Measurements from ENCODE around the gene SLC7A10.

DNA sequence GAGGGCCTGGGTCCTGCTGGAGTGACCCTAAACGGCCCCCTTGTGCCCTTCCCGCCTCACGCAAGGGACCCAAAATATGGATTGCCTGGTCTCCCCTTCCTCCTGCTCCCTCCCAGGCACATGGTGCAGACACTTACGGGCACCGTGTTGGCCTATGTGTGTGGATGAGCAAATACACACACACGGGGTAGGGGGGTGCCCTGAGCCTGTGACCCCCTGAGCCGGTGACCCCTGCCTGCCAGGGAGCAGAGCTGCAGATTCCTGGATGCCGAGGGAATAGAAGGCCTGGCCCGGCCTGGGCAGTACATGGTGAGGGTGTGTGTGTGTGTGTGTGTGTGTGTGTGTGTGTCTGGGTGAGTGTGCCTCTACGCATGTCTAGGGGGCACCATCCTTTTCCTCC, 43.4 kb upstream of the SLC7A10 start:
- TF ChIP-seq, protein P1, sequence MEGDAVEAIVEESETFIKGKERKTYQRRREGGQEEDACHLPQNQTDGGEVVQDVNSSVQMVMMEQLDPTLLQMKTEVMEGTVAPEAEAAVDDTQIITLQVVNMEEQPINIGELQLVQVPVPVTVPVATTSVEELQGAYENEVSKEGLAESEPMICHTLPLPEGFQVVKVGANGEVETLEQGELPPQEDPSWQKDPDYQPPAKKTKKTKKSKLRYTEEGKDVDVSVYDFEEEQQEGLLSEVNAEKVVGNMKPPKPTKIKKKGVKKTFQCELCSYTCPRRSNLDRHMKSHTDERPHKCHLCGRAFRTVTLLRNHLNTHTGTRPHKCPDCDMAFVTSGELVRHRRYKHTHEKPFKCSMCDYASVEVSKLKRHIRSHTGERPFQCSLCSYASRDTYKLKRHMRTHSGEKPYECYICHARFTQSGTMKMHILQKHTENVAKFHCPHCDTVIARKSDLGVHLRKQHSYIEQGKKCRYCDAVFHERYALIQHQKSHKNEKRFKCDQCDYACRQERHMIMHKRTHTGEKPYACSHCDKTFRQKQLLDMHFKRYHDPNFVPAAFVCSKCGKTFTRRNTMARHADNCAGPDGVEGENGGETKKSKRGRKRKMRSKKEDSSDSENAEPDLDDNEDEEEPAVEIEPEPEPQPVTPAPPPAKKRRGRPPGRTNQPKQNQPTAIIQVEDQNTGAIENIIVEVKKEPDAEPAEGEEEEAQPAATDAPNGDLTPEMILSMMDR (conservative IDR thresholded peaks at IDR 0.05; ENCODE audit: low read length): no peak
- TF ChIP-seq EZH2phosphoT487 (IDR thresholded peaks at IDR 0.05; ENCODE audit: borderline replicate concordance, low read depth, low read length): no peak
